SIG-M5 (cell line): ENCODE results near the gene RDH12.
"Not testable (repeated sequence)": the region's sequence is repeated elsewhere in the genome, so short reads cannot be mapped to it uniquely, and the experiment has no call there.

Source experiments
- DNase-seq: peaks from one replicate; lab custom pipeline; 2025; lab: John Stamatoyannopoulos, UW

Gene RDH12

DNA sequence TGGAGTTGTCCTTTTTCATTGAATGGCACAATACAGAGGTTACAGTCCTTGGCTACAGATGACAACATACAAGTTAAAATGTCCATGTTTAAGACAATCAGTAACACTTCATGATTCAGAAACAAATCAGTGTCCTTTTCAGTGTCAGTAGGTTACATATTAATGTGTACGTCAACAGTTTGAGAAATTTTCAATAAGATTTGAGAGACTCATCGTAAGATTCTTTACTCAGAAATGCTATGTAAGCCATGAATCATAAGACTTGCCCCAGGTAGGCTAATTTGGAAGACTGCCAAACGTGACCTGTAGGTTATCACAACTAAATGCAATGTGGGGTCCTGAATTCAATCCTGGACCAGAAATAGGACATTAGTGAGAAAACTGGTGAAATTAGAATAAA is 3.5 kb downstream of the RDH12 start:
- no peak for DNase-seq

DNA sequence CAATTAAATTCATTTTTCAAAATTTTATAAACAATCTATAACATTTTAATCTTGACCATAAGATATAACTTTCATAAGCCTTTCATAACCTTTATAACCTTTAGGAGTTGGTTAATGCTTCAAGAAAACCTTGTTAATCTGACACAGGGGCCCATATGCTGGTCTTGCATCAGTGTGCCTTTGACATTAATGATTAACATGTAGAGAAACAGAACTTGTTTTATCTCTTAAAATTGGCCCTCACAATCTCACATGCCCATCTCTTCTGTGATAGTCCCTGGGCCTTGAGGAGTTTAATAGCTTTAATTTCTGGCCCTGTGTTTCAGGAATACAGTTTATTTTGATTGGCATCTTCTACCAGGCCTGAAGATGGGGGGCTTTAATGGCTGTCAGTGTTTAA is 7.7 kb downstream of the RDH12 start:
- DNase-seq: not testable (repeated sequence)

DNA sequence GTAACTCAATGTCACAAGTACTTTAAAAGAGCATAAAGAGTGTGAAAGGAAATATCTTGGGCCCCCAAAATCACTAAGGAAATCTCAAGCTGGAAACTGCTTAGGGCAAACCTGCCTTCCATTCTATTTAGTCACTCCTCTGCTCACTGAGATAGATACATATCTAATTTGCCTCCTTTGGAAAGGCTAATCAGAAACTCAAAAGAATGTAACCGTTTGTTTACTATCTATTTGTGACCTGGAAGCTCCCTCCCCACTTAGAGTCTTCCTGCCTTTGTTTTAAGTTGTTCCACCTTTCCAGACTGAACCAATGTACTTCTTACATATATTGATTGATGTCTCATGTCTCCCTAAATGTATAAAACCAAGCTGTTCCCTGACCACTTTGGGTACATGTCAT is 8.1 kb downstream of the RDH12 start:
- not testable (repeated sequence) for DNase-seq

DNA sequence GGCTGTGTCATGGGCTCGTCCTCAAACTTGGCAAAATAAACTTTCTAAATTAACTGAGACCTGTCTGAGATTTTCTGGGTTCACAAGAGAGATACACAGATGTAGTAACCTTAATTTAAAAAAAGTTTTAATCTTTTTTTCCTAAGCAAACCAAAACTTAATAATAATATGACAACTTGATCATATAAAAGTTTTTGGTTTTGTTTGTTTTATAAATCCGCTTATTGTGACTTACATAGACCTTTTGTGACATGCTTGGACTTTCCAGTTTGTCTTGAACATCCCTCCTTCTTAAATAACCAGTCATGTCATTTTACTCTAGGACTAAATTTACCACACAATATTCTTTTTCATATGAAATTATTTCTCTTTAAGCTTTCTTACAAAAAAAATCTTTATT is 8.5 kb downstream of the RDH12 start:
- no peak for DNase-seq

DNA sequence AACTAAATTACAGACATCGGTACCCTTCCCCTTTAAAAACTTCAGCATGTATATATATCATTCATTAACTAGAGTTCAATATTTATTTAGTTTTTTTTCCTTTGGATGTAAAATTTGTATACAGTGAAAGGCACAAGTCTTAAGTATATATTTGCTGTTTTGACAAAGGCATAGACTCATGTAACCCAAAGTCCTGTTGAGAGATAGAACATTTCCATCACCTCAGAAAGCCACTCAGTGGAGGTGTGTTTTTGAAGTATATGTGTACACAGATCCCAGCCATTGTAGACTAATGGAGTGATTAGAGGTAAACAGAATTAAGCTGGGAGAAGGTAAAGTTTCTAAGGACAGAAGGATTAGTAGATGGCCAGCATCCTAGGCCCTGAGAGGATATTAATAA is 15.4 kb downstream of the RDH12 start:
- DNase-seq: no peak

DNA sequence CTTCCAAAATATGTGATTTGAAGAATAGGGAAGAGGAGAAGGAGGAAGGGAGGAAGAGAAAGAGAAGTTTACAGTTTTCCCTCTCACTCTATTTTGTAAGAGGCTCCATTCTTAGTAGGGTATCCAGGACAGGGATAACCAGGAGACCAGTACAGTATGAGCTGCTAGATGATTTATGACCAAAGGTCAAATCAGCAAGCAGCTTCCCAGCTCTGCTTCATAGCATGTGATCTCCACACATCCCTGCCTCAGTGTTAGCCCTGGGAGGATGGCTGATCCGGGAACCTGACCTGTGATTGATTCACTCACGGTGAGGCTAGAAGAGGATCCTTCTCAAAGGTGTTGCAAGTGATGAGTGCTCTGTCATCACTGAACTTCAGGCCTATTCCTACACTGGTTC is 16.6 kb downstream of the RDH12 start:
- DNase-seq: no peak

DNA sequence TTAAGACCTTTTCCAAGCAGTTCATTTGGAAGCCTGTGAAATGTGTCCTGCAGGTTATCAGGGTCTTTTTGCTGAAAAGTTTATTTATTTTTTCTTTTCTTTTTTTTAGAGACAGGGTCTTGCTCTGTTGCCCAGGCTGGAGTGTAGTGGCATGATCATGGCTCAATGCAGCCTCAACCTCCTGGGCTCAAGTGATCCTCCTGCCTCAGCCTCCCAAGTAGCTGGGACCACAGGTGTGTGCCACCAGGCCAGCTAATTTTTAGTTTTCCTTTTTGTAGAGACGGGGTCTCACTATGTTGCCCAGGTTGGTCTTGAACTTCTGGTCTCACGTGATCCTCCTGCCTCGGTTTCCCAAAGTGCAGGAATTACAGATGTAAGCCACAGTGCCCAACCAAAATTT is 17.7 kb downstream of the RDH12 start:
- DNase-seq: not testable (repeated sequence)

DNA sequence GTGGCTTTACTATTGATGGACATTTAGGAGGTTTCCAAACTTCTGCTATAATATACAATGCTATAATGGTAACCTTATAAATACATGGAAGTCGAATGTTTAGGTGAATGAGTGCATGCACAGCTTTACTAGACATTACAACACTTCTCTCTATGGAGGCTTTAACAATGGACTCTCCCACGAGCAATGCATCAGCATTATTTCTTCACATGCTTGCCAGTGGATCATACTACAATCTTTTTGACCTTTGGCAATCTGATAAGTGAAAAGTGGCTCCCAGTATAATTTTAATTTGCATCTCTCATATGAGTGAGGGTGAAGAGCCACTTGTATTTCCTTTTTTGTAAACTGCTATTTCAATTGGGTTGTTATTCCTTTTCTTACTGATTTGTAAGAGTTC is 18.2 kb downstream of the RDH12 start:
- DNase-seq: no peak

DNA sequence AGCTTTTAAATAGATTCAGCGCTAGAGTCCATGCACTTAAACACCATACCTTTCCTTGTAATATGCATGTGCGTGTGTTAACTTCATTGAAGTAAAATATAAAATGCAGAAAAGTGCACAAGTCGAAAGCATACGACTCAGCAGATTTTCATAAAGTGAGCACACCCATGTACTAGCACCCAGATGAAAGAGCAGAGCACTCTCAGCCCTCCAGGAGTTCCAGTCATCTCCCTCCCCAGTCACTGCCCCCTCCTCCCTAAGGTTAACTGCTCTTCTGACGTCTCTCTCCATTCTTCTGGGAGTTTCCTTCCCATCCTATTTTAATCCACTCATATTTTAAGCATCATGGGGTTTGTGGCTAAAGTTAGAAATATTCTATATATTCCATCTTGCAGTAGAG is 20.2 kb downstream of the RDH12 start:
- DNase-seq: no peak

DNA sequence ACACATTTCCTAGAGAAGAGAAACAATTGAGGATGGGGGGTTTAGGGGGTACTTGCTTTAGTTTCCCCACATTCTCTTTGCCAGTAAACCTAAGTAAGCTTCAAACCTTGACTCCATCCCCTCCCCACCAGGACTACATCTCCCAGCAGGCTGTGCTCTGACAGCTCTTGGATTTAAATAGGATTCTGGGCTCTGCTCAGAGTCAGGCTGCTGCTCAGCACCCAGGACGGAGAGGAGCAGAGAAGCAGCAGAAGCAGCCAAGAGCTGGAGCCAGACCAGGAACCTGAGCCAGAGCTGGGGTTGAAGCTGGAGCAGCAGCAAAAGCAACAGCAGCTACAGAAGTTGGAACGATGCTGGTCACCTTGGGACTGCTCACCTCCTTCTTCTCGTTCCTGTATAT is 20.6 kb downstream of the RDH12 start:
- no peak for DNase-seq

DNA sequence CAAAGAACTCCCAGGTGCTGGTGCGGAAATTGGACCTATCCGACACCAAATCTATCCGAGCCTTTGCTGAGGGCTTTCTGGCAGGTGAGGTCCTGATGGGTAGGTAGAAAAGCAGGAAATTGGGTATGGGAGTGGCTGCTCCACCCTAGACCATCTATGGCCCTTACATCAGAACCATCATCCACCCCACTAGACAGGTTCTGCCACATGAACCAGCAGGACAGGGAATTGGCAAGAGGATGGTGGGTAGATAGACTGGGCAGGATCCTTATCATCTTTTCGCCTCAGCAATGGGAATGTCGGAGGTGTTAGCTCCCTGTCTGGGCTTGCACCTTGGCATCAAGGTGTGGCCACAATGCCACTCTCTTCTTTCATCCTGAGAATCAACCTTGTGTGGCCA is 23.5 kb downstream of the RDH12 start:
- no peak for DNase-seq

DNA sequence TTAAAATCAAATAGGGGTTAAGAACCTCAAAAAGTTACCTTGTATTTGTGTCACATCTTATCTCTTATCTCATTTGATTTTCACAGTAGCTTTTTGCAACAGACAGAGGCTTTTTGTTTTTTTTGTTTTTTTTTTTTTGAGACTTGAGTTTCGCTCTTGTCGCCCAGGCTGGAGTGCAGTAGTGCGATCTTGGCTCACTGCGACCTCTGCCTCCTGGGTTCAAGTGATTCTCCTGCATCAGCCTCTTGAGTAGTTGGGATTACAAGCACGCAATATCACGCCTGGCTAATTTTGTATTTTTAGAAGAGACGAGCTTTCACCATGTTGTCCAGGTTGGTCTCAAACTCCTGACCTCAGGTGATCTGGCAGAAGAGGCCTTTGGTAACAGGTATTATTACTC is 25.7 kb downstream of the RDH12 start:
- no peak for DNase-seq

DNA sequence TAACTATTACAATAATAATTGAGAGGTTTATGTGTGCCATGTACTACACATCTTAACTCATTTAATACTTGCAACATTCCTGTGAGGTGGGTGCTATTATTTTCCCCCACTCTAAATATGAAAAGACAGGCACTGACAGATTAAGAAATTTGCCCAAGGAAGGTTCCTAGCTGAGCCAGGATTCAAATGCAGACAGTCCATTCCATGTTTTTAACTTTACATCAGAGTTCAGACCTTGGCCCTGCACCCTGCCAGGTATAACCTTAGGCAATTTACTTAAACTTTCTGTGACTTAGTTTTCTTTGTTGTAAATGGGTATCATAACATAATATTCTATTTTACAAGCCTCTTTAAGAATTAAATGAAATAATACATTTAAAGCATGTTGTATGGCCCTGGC is 26.6 kb downstream of the RDH12 start:
- no peak for DNase-seq

DNA sequence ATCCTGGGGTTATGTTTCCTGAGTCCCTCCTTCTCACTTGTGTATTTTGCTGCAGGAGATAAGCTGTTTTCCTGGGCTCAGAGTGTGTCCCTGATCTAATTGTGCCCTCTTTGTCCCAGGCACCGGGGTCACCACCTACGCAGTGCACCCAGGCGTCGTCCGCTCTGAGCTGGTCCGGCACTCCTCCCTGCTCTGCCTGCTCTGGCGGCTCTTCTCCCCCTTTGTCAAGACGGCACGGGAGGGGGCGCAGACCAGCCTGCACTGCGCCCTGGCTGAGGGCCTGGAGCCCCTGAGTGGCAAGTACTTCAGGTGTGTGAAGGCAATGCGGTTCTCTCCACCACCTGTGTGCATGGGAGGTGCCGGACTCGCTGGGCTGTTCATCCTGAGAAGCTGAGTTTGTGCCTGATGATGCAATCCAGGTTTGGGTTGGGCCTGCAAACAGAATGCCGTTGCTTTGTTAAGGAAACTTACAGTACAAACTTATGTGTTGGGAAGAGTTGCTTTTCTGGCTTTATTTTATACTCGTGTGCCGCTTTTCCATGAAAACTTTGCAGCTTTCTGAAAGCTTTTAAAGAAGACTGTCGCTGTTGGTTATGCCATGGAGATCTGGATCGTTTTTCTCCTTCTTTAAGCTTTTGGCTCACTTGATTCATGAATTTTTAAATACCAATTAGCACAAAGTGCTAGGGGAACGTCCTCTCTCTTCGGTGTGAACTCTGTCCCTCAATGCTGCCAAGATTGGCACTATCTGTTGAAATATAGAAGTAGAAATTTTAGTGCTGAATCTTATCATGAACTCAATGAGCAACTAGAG is 27.6 kb downstream of the RDH12 start:
- no peak for DNase-seq

DNA sequence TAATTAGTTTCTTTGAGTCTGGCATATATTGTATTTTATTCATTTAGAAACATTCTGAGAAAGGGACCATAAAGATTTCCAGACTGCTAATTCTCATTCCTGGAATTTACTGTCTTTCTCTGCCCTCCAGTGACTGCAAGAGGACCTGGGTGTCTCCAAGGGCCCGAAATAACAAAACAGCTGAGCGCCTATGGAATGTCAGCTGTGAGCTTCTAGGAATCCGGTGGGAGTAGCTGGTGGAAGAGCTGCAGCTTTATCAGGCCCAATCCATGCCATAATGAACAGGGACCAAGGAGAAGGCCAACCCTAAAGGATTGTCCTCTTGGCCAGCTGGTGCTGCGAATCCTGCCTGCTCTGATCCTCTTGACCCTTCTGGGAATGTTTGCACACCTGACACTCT is 31.9 kb downstream of the RDH12 start:
- DNase-seq: no peak

DNA sequence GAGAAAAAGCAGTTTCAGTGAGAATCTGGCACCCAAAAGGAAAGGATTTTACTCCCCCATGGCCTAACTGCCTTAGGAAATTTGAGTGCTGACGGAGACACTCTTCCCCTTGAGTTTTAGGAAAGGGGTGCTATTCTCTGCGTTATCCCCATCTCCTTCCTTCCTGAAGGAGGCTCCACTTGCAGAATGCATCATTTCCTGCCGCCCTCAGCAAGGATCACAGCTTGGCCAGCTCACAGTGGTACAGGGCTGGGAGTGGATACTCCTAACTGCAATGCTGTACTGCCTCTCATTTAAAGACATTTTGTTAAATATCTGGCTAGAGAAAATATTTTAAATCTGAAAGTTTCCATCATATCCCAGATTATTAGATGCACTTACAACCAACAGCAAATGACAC is 33.0 kb downstream of the RDH12 start:
- no peak for DNase-seq

DNA sequence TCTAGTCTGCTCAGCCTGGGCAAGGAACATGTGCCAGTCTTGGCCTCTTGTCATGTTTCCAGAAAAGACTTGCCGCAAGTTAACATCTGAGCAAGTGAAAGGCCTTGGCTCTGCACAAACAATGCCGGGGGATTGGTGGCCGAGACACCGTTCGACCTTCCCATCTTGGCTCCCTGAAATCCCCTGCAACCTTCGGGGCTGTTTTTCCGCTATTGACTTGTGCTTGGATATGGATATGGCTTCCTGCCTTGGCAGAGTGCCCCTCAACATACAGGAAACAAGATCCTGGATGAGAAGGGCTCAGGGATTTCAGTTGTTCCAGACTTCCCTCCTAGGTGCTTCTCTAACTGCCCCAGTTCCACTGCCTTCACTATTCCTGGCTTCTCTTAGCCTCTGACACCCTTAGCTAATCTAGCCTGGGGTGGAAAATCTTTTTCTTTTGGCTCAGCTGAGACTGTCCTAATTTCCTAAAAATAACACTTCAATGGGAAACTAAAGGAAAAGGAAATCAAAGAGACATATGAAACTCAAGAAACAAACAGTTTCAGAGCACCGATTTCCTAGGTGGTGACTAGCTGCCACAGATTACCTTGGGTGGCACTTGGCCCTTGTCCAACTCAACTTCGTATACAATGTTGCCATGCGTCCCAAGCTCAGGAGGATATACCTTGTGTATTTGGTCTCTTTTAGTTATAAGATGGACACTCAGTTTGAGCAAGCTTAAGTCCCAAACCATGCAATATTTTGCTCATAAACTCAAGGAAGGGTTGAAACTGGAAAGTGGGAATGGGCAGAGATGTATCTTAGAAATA is 33.9 kb downstream of the RDH12 start:
- no peak for DNase-seq

DNA sequence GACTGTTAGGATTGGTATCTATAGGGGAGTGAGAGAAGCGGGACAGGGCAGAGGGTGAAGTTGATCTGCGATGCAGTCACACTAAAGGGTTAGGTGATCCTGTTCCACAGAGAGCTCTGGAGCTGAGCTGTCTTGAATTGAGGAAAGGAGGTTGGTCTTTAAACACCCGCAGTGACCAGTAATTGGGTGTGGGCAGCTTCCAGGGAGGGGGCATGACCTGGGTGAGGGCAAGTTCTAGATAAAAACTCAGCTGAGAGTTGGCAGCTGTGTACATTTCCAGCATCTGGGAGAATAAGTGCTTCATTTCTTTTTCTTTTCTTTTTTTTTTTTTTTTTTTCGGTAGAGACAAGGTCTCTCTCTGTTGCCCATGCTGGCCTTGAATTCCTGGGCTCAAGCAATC is 35.1 kb downstream of the RDH12 start:
- no peak for DNase-seq

DNA sequence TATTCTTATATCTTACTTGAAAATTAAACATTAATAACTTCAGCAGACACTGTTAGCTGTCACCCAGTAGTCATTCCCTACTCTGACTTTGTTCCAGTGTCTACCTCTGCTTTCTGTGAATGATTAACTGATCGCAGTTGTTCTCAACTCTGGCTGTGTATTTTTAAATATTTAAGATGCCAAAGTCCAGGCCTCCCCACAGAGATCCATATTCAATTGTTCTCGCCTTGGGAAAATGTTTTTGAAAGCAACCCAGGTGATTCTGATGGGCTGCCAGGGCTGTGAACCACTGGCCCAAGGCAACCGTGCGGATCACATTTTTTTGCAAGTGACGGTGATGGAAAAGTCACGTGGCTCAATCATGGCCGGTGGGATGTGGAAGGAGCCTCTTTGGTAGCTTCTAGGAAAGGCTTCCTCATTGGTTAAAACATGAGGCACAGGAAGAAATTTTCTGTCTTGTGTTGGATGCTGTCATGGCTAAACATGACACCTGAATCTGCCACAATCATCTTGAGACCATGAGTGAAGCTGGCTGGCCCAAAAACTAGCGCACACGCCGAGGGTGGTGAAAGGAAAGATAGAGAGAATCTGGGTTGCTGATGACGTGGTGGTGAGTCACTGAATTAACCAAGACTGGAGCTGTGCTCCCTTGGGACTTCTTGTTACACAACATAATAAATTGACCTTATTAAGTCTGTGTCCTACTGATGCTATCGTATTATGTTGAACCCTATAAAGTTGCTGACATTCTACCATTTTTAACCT is 37.2 kb downstream of the RDH12 start:
- DNase-seq: no peak

DNA sequence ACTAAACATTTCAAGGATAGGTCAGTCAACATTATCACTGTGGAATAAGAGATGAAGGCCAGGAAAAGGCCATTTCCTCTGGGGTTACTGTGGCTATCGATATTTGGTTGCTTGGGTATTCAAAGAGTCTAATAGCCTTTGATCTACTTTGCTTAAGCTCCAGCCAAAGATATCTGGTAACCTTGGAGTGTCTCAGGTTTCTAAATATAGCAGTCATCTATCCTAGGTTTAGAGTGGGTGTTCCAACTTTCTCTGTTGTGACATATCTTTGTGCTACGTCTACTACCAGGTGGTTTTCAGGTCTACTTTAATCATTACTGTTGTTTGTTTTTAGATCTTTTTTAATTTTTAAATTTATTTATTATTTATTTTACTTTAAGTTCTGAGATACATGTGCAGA is 42.4 kb downstream of the RDH12 start:
- no peak for DNase-seq

DNA sequence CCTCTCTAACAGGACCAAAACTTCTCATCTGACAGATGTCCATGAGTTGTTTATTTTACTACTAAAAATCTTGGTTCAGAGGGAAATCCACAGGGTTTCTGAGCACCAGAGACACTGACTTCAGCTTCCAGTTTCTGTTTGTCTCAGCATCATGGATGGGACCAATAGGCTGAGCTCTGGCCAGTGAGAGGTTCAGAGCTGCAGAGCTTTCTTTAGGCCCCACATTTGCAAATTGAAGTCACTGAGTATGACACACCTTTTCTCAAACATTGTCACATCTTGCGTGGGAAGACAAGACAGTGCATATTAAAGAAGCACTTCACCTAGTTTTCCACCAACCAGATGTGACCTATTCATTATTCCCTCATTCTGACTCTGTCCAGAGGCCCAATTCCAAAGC is 45.2 kb downstream of the RDH12 start:
- no peak for DNase-seq

DNA sequence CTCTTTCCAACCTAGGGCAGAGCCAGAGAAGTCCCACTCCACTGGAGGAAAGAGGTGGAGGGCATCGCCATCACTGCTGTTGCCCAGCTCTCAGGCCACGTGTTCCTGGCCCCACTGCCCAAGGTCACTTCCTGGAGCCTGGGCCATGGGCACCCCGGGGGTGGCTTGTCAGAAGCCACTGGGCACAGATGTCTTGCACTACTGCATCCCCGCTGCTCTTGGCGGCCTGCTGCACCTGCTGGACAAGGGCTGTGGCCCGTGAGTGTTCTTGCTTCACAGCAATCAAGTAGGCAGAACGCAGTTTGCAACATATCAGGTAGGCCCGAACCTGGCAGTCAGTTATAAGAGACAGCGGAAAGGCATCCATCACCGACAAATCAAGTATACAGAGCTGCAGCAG is 46.6 kb downstream of the RDH12 start:
- DNase-seq: no peak
